ENCODE measurements around the gene UTS2.

GRCh38 chr1:7862211-7863060, 9.6 kb upstream of the UTS2 start:
- TF ChIP-seq CTCF (IDR thresholded peaks at IDR 0.05) (no peak), POLR2A (IDR thresholded peaks at IDR 0.05; ENCODE audit: low read depth) (no peak), EP300 (IDR thresholded peaks at IDR 0.05) (no peak), POLR2AphosphoS5 (IDR thresholded peaks at IDR 0.05) (no peak)

All from esophagus muscularis mucosa (tissue), 4 donors.